IPS-11a (cell line): ENCODE data around the gene PPP4R3A.
"Not testable (repeated sequence)": the region's sequence is repeated elsewhere in the genome, so short reads cannot be mapped to it uniquely, and the experiment has no call there.

Experiments
- H3K4me3 ChIP-seq: one replicate; pipeline ENCODE4 v1.5.1; 2013; ENCODE audit warnings: low read depth, low read length, control low read depth

Gene PPP4R3A

GRCh38 chr14:91510171-91511042, at the start of gene PPP4R3A:
PPP4R3A (minus strand) TSS chr14:91510310; CDS start chr14:91509647, 663 bp downstream.
- peak within 1 kb of the TSS; percentile 95 for H3K4me3 ChIP-seq

- H3K4me3 ChIP-seq = no peak overlapping the region
Measured at GRCh38 chr14:91555531-91555930, 45.4 kb upstream of the PPP4R3A start.

- H3K4me3 ChIP-seq = no peak overlapping the region
Measured at GRCh38 chr14:91554535-91555332, 44.6 kb upstream of the PPP4R3A start.

GRCh38 chr14:91548108-91548507, 38.0 kb upstream of the PPP4R3A start:
- no peak overlapping the region for H3K4me3 ChIP-seq

GRCh38 chr14:91545946-91546716, 36.0 kb upstream of the PPP4R3A start:
- no peak overlapping the region for H3K4me3 ChIP-seq

- H3K4me3 ChIP-seq = no peak overlapping the region
Measured at GRCh38 chr14:91545204-91545603, 35.1 kb upstream of the PPP4R3A start.

GRCh38 chr14:91536327-91536726, 26.2 kb upstream of the PPP4R3A start:
- H3K4me3 ChIP-seq = no peak overlapping the region

- not testable (repeated sequence) for H3K4me3 ChIP-seq
Measured at GRCh38 chr14:91534059-91534458, 23.9 kb upstream of the PPP4R3A start.

- H3K4me3 ChIP-seq = no peak overlapping the region
Measured at GRCh38 chr14:91533623-91534022, 23.5 kb upstream of the PPP4R3A start.

- no peak overlapping the region for H3K4me3 ChIP-seq
Measured at GRCh38 chr14:91523972-91524371, 13.9 kb upstream of the PPP4R3A start.

- H3K4me3 ChIP-seq = no peak overlapping the region
Measured at GRCh38 chr14:91521061-91521640, 11.0 kb upstream of the PPP4R3A start.

GRCh38 chr14:91520138-91520537, 10.0 kb upstream of the PPP4R3A start:
- no peak overlapping the region for H3K4me3 ChIP-seq

- no peak overlapping the region for H3K4me3 ChIP-seq
Measured at GRCh38 chr14:91519239-91520036, 9.3 kb upstream of the PPP4R3A start.

GRCh38 chr14:91516663-91517388, 6.7 kb upstream of the PPP4R3A start:
- H3K4me3 ChIP-seq = no peak overlapping the region

GRCh38 chr14:91515979-91516378, 5.9 kb upstream of the PPP4R3A start:
- no peak overlapping the region for H3K4me3 ChIP-seq

- H3K4me3 ChIP-seq = peak overlapping the region; percentile 95
Measured at GRCh38 chr14:91511043-91511383, 903 bp upstream of the PPP4R3A start.

- H3K4me3 ChIP-seq = peak overlapping the region; percentile 95
Measured at GRCh38 chr14:91509878-91510170, 286 bp downstream of the PPP4R3A start.

GRCh38 chr14:91509083-91509877, 830 bp downstream of the PPP4R3A start:
- peak overlapping the region; percentile 95 for H3K4me3 ChIP-seq

GRCh38 chr14:91508105-91508504, 2.0 kb downstream of the PPP4R3A start:
- peak overlapping the region; percentile 95 for H3K4me3 ChIP-seq
